Brain microvascular endothelial cell (primary cell): Measurements from ENCODE around the gene ZBTB26.
A peak's percentile ranks its signal among the peaks of the same experiment; 100 is the strongest.

ENCODE experiments used
- DNase-seq: peaks from one replicate; pipeline ENCODE4 v3.0.0-alpha.2; 2020
- H3K27ac ChIP-seq: fragments of 250-450 bp; sonication (Bioruptor Pico); 2 replicates; pipeline ENCODE4 v1.5.1; 2020; ENCODE audit warnings: mild to moderate bottlenecking, moderate library complexity
- H3K27me3 ChIP-seq: fragments of 250-450 bp; sonication (Bioruptor Pico); replicated peaks from 2 replicates; pipeline ENCODE4 v1.5.1; 2020; ENCODE audit warnings: mild to moderate bottlenecking
- H3K36me3 ChIP-seq: fragments of 250-450 bp; sonication (Bioruptor Pico); replicated peaks from 2 replicates; pipeline ENCODE4 v1.5.1; 2020; ENCODE audit warnings: mild to moderate bottlenecking
- H3K4me3 ChIP-seq: 2 replicates; pipeline ENCODE4 v1.5.1; 2011; ENCODE audit warnings: low read depth, mild to moderate bottlenecking, control low read depth, low read length, moderate library complexity
- CTCF ChIP-seq: IDR thresholded peaks from 2 replicates; pipeline ENCODE4 v1.5.1; 2011; ENCODE audit warnings: low read depth, mild to moderate bottlenecking, moderate library complexity, low read length, control low read depth, inconsistent platforms; ENCODE audit errors: missing control alignments
- in situ Hi-C: cut with HindIII; loops from 2 replicates; pipeline ENCODE4 v1.10.0; 2017; ENCODE audit warnings: low sequenced_read_pairs, low pct_ligation_motif_present

Gene ZBTB26

DNA sequence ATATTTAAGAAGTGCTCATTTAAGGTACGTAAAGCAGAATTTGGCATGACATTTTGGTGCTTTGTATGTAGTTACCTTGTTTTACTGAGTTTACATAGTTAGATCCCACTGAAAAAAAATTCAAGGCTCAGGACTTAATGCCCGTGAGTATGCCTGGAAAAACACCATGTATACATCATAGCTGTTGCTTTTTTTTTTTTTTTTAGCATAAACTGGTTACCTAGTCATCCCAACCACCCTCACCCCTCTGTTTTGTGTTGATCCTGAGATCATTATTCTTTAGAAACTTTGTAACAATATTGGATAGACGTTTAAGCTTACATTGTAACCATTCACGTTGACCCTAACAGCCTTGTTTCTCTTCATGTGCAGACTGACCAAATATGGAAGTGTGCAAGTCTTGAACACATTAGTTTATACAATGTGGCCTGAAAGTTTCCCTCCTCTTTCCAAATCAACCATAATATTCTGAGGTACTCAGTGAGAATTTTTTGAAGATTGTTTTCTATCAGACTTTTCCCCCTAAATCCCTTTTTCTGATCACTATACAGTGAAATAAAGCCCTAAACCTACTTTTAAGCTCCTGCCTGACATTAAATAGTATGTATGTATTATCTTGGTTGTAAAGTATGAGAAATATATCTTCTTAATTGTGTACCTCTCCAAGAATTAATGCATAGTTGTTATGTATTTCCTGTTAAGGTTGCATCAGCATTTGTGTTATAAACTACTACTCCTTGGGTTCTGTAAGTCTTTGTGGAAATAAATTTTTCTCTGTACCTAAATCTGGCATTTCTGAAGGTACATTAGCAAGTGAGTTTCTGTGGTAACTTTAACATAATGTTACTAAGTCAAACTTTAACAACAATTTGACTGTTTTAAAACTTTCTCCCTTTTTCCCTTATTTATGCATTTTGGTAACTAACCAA, 13.9 kb upstream of the ZBTB26 start:
- Histone ChIP-seq H3K27ac (no peak overlapping the region), H3K36me3 (no peaks in the 10 kb centered on the region)
- no peak for DNase-seq

GRCh38 chr9:122941582-122942234, 10.4 kb upstream of the ZBTB26 start:
- in situ Hi-C loops: no loop called here
- peak; percentile 43 for DNase-seq
- no peak for TF ChIP-seq CTCF
- H3K27me3 ChIP-seq: no peaks in the 10 kb centered on the region
- H3K36me3 ChIP-seq: no peaks in the 10 kb centered on the region
- peak overlapping the region; percentile 84 for H3K4me3 ChIP-seq
- peak overlapping the region; percentile 77 for H3K27ac ChIP-seq

More for the DNA sequence above, 13.9 kb upstream of the ZBTB26 start:
- no peaks in the 10 kb centered on the region for H3K27me3 ChIP-seq
- in situ Hi-C loops: no loop called here
- TF ChIP-seq CTCF: no peak
- no peak overlapping the region for H3K4me3 ChIP-seq

DNA sequence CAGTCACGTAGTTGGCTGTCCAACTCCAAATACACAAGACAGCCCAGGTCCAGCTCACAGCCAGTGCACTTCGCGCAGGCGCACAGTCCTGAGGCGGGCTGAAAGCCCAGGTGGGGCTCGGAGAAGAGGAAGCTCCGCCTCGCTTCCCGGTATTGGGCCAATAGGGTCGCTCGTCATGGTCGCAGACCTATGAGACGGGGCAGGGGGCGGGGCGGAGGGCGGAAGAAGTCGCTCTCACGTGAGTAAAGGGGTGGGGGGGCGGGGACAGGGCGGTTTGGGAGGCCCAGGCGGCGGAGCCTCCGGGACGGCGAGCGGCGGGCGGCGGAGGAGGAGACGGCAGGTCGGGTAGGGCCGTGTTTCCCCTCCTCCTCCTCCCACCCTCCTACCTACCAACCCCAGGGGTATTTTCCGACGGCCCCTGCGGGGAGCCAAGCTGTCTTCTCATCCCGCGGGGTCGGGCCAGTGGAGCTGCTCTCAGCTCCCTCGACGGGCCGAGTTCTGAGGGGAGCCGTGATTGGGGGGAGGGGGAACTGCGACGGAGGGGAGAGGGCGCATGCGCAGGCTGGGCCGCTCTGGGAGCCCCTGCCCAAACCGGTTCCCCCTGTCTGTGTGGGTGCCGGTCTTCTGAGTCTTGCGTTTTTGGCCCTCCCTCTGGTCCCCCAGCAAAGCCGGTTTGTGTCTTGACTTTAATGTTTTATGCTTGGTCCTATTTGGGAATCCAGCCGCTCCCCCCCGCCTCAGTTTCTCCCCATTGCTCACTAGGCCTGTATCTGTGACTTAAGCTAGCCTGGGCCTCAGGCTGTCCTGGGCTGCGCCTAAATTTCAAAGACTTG, 9.7 kb upstream of the ZBTB26 start, which contains the start of gene RABGAP1:
Gene RABGAP1 (plus strand): TSS at position 272 of the 833 bp plus-strand sequence. CDS start 16,040 bp downstream, outside the sequence.
- Histone ChIP-seq H3K36me3 (no peaks in the 10 kb centered on the region), H3K27me3 (no peaks in the 10 kb centered on the region), H3K4me3 (peak within 1 kb of the TSS; percentile 84), H3K27ac (peak within 1 kb of the TSS; percentile 77)
- in situ Hi-C loops: no loop called here
- TF ChIP-seq CTCF: no peak
- DNase-seq: peak; percentile 98

- in situ Hi-C loops: no loop called here
These were observed 9.1 kb upstream of the ZBTB26 start for GRCh38 chr9:122940454-122940748.

More at GRCh38 chr9:122940454-122940748, 9.1 kb upstream of the ZBTB26 start:
- Histone ChIP-seq H3K36me3 (no peaks in the 10 kb centered on the region), H3K27ac (no peak overlapping the region), H3K4me3 (peak overlapping the region; percentile 44), H3K27me3 (no peaks in the 10 kb centered on the region)
- DNase-seq: no peak
- no peak for TF ChIP-seq CTCF
